ENCODE data around the gene DNAI2.

DNAI2 gene

DNA sequence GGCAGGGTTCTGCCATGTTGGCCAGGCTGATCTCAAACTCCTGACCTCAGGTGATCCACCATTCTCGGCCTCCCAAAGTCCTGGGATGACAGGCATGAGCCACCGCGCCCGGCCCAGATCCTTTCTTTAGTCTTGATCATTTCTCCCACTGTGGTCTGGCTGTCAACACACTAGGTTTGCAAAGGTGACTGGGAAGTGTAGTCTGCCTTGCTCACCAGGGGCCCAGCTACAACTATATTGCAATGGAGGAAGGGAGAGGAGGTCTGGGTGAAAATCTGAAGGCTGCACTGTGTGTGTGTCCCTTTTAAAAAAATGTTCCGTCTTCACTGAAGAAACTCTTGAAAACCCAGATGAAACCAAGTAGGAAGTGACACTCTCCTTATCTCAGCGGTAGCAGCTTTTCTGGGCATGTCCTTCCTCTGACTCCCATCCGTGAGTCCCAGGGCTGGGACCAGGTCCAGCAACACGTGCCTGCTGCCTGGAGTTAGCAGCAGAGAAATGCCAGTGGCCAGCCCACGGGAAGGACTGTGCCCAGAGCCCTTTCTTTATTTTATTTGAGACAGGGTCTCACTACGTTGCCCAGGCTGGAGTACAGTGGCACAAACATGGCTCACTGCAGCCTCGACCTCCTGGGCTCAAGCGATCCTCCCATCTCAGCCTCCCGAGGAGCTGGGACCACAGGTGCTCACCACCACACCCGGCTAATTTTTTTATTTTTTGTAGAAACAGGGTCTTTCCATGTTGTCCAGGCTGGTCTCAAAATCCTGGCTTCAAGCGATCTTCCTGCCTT is 34.1 kb downstream of the DNAI2 start:
- no peak for TF ChIP-seq CTCF (IDR thresholded peaks at IDR 0.05; ENCODE audit: insufficient read depth, missing control alignments)
- no peak for FAIRE-seq
- DNase-seq (ENCODE audit: insufficient read length, low spot score): no peak

GRCh38 chr17:74309902-74310301 is 35.9 kb downstream of the DNAI2 start:
- no peak for TF ChIP-seq CTCF (IDR thresholded peaks at IDR 0.05; ENCODE audit: insufficient read depth, missing control alignments)
- DNase-seq (ENCODE audit: insufficient read length, low spot score): no peak
- FAIRE-seq: no peak

DNA sequence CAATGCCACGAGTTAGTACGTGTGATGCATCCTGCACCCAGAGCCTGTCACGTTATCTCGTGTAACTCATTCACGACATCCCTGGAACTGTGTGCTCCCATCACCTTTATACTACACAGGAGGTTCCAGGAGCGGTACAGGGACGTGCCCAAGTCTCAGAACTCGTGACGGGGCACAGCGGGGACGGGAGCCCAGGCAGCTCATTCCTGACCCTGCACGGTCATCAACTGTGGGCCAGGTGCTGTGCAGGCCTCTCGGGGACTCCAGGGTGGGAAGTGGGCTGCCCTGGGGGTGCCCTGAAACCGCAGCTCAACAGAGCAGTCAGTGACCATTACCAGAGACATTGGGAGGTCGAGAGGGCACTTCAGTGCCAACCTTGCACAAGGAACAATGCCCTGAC is 40.8 kb downstream of the DNAI2 start:
- TF ChIP-seq CTCF (IDR thresholded peaks at IDR 0.05; ENCODE audit: insufficient read depth, missing control alignments): no peak
- no peak for FAIRE-seq
- no peak for DNase-seq (ENCODE audit: insufficient read length, low spot score)

GRCh38 chr17:74316220-74316619 is 42.2 kb downstream of the DNAI2 start:
- no peak for DNase-seq (ENCODE audit: insufficient read length, low spot score)
- no peak for TF ChIP-seq CTCF (IDR thresholded peaks at IDR 0.05; ENCODE audit: insufficient read depth, missing control alignments)
- no peak for FAIRE-seq

GRCh38 chr17:74317071-74317470 is 43.0 kb downstream of the DNAI2 start:
- FAIRE-seq (no peak), DNase-seq (ENCODE audit: insufficient read length, low spot score) (no peak)
- TF ChIP-seq CTCF (IDR thresholded peaks at IDR 0.05; ENCODE audit: insufficient read depth, missing control alignments): no peak

GRCh38 chr17:74318391-74318790 is 44.4 kb downstream of the DNAI2 start:
- FAIRE-seq (no peak), DNase-seq (ENCODE audit: insufficient read length, low spot score) (no peak)
- TF ChIP-seq CTCF (IDR thresholded peaks at IDR 0.05; ENCODE audit: insufficient read depth, missing control alignments): no peak

DNA sequence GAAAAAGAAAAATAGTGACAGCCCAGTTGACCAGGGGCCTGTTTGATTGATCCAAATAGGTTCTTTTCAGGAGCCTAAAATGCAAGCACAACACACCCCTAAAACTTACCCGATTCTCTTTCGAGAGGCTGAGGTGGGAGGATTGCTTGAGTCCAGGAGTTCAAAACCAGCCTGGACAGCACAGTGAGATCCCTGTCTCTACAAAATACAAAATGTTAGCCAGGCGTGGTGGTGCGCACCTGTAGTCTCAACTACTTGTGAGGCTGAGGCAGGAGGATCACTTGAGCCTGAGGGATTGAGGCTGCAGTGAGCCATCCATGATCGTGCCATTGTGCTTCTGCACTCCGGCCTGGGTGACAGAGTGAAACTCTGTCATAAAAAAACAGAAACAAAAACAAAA is 50.5 kb downstream of the DNAI2 start:
- FAIRE-seq (no peak), DNase-seq (ENCODE audit: insufficient read length, low spot score) (no peak)
- TF ChIP-seq CTCF (IDR thresholded peaks at IDR 0.05; ENCODE audit: insufficient read depth, missing control alignments): no peak
